Calu3 (cell line): ENCODE data around the gene CLDN14. TPM values are rescaled to one million over a fixed set of nuclear protein-coding genes. Genes with fewer than 3 reads are reported as not detected.
A peak's percentile ranks its signal among the peaks of the same experiment; 100 is the strongest.

Experiments used
- BruUV-seq: library from RNA; stranded (reverse); fragments of 400-500 nt; replicated peaks from 2 replicates; lab custom pipeline; 2021; lab: Mats Ljungman, UMichigan
- CTCF ChIA-PET: fragments of 300-600 bp; sonication (Branson Sonifier 250); formaldehyde crosslinking; loops from one replicate; lab custom pipeline; 2022; ENCODE audit warnings: antibody characterized with exemption; lab: Charles Lee
- DNase-seq: peaks from one replicate; pipeline ENCODE4 v3.0.0; 2022
- H3K27ac Mint-ChIP-seq: one replicate; pipeline ENCODE4 v1.8.0; 2022; ENCODE audit warnings: mixed read lengths; ENCODE audit not compliant: unreplicated experiment
- H3K27me3 Mint-ChIP-seq: one replicate; pipeline ENCODE4 v1.8.0; 2022; ENCODE audit warnings: mixed read lengths; ENCODE audit not compliant: unreplicated experiment
- H3K36me3 Mint-ChIP-seq: one replicate; pipeline ENCODE4 v1.8.0; 2022; ENCODE audit warnings: mild to moderate bottlenecking, moderate library complexity, mixed read lengths; ENCODE audit not compliant: insufficient read depth, unreplicated experiment
- H3K4me1 Mint-ChIP-seq: one replicate; pipeline ENCODE4 v1.8.0; 2022; ENCODE audit warnings: mild to moderate bottlenecking, low read depth, mixed read lengths; ENCODE audit not compliant: unreplicated experiment
- H3K4me3 Mint-ChIP-seq: one replicate; pipeline ENCODE4 v1.8.0; 2022; ENCODE audit warnings: mild to moderate bottlenecking, low read depth, moderate library complexity, mixed read lengths; ENCODE audit not compliant: unreplicated experiment
- H3K9me3 Mint-ChIP-seq: one replicate; pipeline ENCODE4 v1.8.0; 2022; ENCODE audit warnings: low read depth, mixed read lengths; ENCODE audit not compliant: unreplicated experiment
- intact Hi-C: fragments of 100-400 bp; cut with micrococcal nuclease; formaldehyde crosslinking; loops from one replicate; pipeline ENCODE4 v1.10.0; 2022; ENCODE audit not compliant: unreplicated experiment
- total RNA-seq: library from RNA; stranded (reverse); gene quantifications from 2 replicates; pipeline ENCODE4 v1.2.3, GENCODE V29; 2022
- TF ChIP-seq, protein P1 (sequence below): fragments of 200-600 bp; IDR thresholded peaks from one replicate; pipeline ENCODE4 v1.8.0; 2022; ENCODE audit warnings: antibody characterized with exemption; ENCODE audit not compliant: unreplicated experiment

CLDN14 gene
- total RNA-seq, 1 experiment from 2014 or later = not detected

DNA sequence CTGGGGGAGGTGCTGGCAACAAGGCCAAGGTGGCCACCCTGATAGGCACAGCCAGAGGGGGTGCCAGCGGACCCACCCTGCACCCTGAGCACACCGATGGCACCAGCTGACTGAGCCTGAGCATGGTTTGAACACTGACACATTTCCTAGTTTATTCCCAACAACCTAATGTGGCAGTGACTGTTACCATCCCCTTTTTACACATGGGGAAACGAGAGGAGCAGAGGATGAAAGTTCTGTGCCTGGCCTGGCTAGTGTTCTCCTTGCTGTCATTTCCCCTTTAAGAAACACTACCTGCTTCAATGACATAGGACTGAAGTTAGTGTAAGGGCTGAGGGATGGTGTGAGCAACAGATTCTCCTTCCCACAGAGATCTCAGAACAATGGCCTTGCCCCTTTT is 15.3 kb downstream of the CLDN14 start:
- intact Hi-C loops = no loop called here
- no TSS peak for BruUV-seq
- Mint-ChIP-seq H3K27ac (no peak overlapping the region), H3K9me3 (no peaks in the 10 kb centered on the region), H3K36me3 (no peaks in the 10 kb centered on the region), H3K4me3 (no peak overlapping the region), H3K4me1 (no peaks in the 10 kb centered on the region), H3K27me3 (no peaks in the 10 kb centered on the region)
- no peak for DNase-seq
- TF ChIP-seq, protein P1, sequence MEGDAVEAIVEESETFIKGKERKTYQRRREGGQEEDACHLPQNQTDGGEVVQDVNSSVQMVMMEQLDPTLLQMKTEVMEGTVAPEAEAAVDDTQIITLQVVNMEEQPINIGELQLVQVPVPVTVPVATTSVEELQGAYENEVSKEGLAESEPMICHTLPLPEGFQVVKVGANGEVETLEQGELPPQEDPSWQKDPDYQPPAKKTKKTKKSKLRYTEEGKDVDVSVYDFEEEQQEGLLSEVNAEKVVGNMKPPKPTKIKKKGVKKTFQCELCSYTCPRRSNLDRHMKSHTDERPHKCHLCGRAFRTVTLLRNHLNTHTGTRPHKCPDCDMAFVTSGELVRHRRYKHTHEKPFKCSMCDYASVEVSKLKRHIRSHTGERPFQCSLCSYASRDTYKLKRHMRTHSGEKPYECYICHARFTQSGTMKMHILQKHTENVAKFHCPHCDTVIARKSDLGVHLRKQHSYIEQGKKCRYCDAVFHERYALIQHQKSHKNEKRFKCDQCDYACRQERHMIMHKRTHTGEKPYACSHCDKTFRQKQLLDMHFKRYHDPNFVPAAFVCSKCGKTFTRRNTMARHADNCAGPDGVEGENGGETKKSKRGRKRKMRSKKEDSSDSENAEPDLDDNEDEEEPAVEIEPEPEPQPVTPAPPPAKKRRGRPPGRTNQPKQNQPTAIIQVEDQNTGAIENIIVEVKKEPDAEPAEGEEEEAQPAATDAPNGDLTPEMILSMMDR = no peak
- CTCF ChIA-PET = no interaction called here

GRCh38 chr21:36463991-36464390 is 15.9 kb downstream of the CLDN14 start:
- H3K36me3 Mint-ChIP-seq = no peaks in the 10 kb centered on the region
- CTCF ChIA-PET = no interaction called here
- no peak overlapping the region for H3K4me3 Mint-ChIP-seq
- H3K9me3 Mint-ChIP-seq = no peaks in the 10 kb centered on the region
- intact Hi-C loops = no loop called here
- no peaks in the 10 kb centered on the region for H3K4me1 Mint-ChIP-seq
- TF ChIP-seq, protein P1 = no peak
- H3K27ac Mint-ChIP-seq = no peak overlapping the region
- no TSS peak for BruUV-seq
- DNase-seq = no peak
- H3K27me3 Mint-ChIP-seq = no peaks in the 10 kb centered on the region

DNA sequence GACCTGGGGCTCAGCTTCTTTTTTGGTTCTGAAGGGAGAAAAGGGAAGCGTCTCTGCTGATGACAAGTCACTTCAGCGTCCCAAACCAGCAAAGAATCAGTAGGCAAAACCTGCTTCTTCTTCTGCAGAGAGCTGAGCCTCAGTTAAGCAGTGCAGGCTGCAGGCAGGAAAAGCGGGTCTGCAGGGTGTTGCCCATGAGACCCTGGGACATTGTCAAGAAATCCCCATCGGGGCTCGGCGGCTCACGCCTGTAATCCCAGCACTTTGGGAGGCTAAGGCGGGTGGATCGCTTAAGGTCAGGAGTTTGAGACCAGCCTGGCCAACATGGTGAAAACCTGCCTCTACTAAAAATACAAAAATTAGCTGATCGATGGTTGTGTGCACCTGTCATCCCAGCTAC is 16.7 kb downstream of the CLDN14 start:
- TF ChIP-seq, protein P1 = no peak
- no peak overlapping the region for H3K4me3 Mint-ChIP-seq
- no peak overlapping the region for H3K27ac Mint-ChIP-seq
- intact Hi-C loops = no loop called here
- H3K9me3 Mint-ChIP-seq = no peaks in the 10 kb centered on the region
- H3K4me1 Mint-ChIP-seq = no peaks in the 10 kb centered on the region
- no peak for DNase-seq
- CTCF ChIA-PET = no interaction called here
- no peaks in the 10 kb centered on the region for H3K36me3 Mint-ChIP-seq
- H3K27me3 Mint-ChIP-seq = no peaks in the 10 kb centered on the region
- BruUV-seq = no TSS peak

- H3K36me3 Mint-ChIP-seq = no peaks in the 10 kb centered on the region
- intact Hi-C loops = no loop called here
- TF ChIP-seq, protein P1 = no peak
- no peaks in the 10 kb centered on the region for H3K27me3 Mint-ChIP-seq
- H3K27ac Mint-ChIP-seq = no peak overlapping the region
- CTCF ChIA-PET = interaction anchor here (0.6 kb wide), 1 partner anchor 169 kb away, joined by 3 read pairs; no protein-coding TSS in a partner anchor
- no peak overlapping the region for H3K4me3 Mint-ChIP-seq
- BruUV-seq = no TSS peak
- H3K4me1 Mint-ChIP-seq = no peaks in the 10 kb centered on the region
- DNase-seq = peak; percentile 16
- H3K9me3 Mint-ChIP-seq = no peaks in the 10 kb centered on the region
Observed at GRCh38 chr21:36461918-36462486, 17.9 kb downstream of the CLDN14 start.
